Sigmoid colon (tissue), 3 donors: ENCODE measurements around the gene DNAI1.

ENCODE experiments used
- POLR2A ChIP-seq, 2 donors: fragments of 450-650 bp; IDR thresholded peaks; one replicate each; pipeline ENCODE4 v1.6.1; 2016; ENCODE audit warnings: antibody characterized with exemption in 2 of 2, mild to moderate bottlenecking in 2 of 2, moderate library complexity in 2 of 2
- TF ChIP-seq, protein P1 (sequence below), 4 experiments: fragments of 450-650 bp in 3 of 4; fragments of 200-600 bp in 1 of 4; IDR thresholded peaks; one replicate each; pipeline ENCODE4 v1.5.1; 2016 to 2019; ENCODE audit warnings: antibody characterized with exemption in 4 of 4, mild to moderate bottlenecking in 3 of 4, moderate library complexity in 2 of 4

- TF ChIP-seq, protein P1, sequence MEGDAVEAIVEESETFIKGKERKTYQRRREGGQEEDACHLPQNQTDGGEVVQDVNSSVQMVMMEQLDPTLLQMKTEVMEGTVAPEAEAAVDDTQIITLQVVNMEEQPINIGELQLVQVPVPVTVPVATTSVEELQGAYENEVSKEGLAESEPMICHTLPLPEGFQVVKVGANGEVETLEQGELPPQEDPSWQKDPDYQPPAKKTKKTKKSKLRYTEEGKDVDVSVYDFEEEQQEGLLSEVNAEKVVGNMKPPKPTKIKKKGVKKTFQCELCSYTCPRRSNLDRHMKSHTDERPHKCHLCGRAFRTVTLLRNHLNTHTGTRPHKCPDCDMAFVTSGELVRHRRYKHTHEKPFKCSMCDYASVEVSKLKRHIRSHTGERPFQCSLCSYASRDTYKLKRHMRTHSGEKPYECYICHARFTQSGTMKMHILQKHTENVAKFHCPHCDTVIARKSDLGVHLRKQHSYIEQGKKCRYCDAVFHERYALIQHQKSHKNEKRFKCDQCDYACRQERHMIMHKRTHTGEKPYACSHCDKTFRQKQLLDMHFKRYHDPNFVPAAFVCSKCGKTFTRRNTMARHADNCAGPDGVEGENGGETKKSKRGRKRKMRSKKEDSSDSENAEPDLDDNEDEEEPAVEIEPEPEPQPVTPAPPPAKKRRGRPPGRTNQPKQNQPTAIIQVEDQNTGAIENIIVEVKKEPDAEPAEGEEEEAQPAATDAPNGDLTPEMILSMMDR (IDR thresholded peaks at IDR 0.05) = peak in 2 of 4 experiments; percentile 14 to 15
- TF ChIP-seq POLR2A (IDR thresholded peaks at IDR 0.05) = no peak
Observed at GRCh38 chr9:34562135-34562745, 103.6 kb downstream of the DNAI1 start.
